ENCODE results near the gene SRGAP1. TPM values are rescaled to one million over a fixed set of nuclear protein-coding genes. Genes with fewer than 3 reads are reported as not detected.

SRGAP1 gene
- total and polyA plus RNA-seq, 2 of the 4 experiments (the other 2 are of a cell fraction), result 10.0 to 10.2 TPM

GRCh38 chr12:64044191-64044590, 199.7 kb downstream of the SRGAP1 start:
- Histone ChIP-seq H4K20me1 (ENCODE audit: insufficient read depth, low read length) (no peaks in the 10 kb centered on the region), H2BK5ac (ENCODE audit: low read depth, low read length, poor library complexity, severe bottlenecking) (no peak overlapping the region), H3K9ac (ENCODE audit: low read depth, low read length) (no peak overlapping the region), H2BK20ac (ENCODE audit: low read depth, low read length) (no peak overlapping the region), H2BK120ac (ENCODE audit: low read depth, low read length) (no peak overlapping the region), H3K79me1 (ENCODE audit: low read depth in 1 of 2, low read length in 2 of 2) (peaks cover 20 to 51% of the 10 kb centered on the region in 2 experiments), H3K4me2 (ENCODE audit: low read depth, low read length) (no peak overlapping the region), H2AFZ (replicated peaks; ENCODE audit: low read length, poor library complexity) (no peak overlapping the region), H3K18ac (ENCODE audit: low read depth, low read length) (no peak overlapping the region), H2AK9ac (replicated peaks; ENCODE audit: low read depth, low read length, poor library complexity) (no peak overlapping the region), H3K4ac (ENCODE audit: low read depth, low read length) (no peak overlapping the region), H2AK5ac (ENCODE audit: low read depth, low read length) (no peak overlapping the region), H3K9me1 (ENCODE audit: insufficient read depth, low read length) (peaks cover 10% of the 10 kb centered on the region), H3K56ac (ENCODE audit: extremely low read depth, insufficient read depth, low read length) (no peak overlapping the region), H2BK15ac (ENCODE audit: low read depth, low read length) (no peak overlapping the region), H3K9me3 (ENCODE audit: control insufficient read depth, insufficient read depth, low read length) (no peaks in the 10 kb centered on the region; the same call in 1 of the 2 replicates), H3K23ac (ENCODE audit: low read depth, low read length) (no peak overlapping the region), H3K4me1 (ENCODE audit: control insufficient read depth, insufficient read depth, low read length) (peaks cover 6% of the 10 kb centered on the region), H4K91ac (ENCODE audit: insufficient read depth, low read depth, low read length) (no peak overlapping the region), H3K27me3 (ENCODE audit: control insufficient read depth, insufficient read depth, low read length) (no peaks in the 10 kb centered on the region), H3K27ac (ENCODE audit: insufficient read depth, low read length) (no peak overlapping the region), H4K5ac (ENCODE audit: low read depth, low read length) (no peak overlapping the region), H3K4me3 (ENCODE audit: insufficient read depth, low read depth, low read length) (no peak overlapping the region), H3K14ac (replicated peaks; ENCODE audit: low read depth, low read length) (no peak overlapping the region), H3K36me3 (ENCODE audit: control insufficient read depth, insufficient read depth, low read length) (peaks cover 9% of the 10 kb centered on the region), H4K8ac (ENCODE audit: low read depth in 2 of 2, low read length in 2 of 2) (no peak overlapping the region)
- dilution Hi-C loops (cut with HindIII; ENCODE audit: low sequenced_read_pairs, unreplicated experiment) (no loop called here), intact Hi-C loops (cut with micrococcal nuclease) (no loop called here), in situ Hi-C loops (cut with MboI; ENCODE audit: low sequenced_read_pairs) (no loop called here)
- DNase-seq (no peak), ATAC-seq (ENCODE audit: low read depth) (no peak)
- no CpG with 5 or more reads among the region's 1 CpG for WGBS, 2 experiments (ENCODE audit: extremely low coverage in 2 of 2, insufficient read length in 1 of 2)
- ChIA-PET POLR2A (ENCODE audit: unreplicated experiment) (no interaction called here), CTCF (interaction anchor here (0.6 kb wide), 1 partner anchor 43 kb away, joined by 3 read pairs; no protein-coding TSS in a partner anchor)
- BruUV-seq (replicated peaks), result no TSS peak
- TF ChIP-seq USF2 (IDR thresholded peaks at IDR 0.05; ENCODE audit: low read depth, low read length), result no peak
- no peak for TF ChIP-seq MXI1 (IDR thresholded peaks at IDR 0.05; ENCODE audit: borderline replicate concordance, low read depth, low read length)
- no peak for TF ChIP-seq BHLHE40 (IDR thresholded peaks at IDR 0.05; ENCODE audit: low read depth, low read length)
- TF ChIP-seq NFE2L2 (IDR thresholded peaks at IDR 0.05; ENCODE audit: low read depth, low read length), result no peak
- no peak for TF ChIP-seq SMC3 (IDR thresholded peaks at IDR 0.05; ENCODE audit: low read depth, low read length)
- TF ChIP-seq CEBPB (IDR thresholded peaks at IDR 0.05; ENCODE audit: low read depth, low read length), result no peak
- no peak for TF ChIP-seq RCOR1 (IDR thresholded peaks at IDR 0.05; ENCODE audit: insufficient replicate concordance, low read length)
- no peak for TF ChIP-seq CTCF (conservative IDR thresholded peaks at IDR 0.05; ENCODE audit: low read depth, low read length)
- no peak for TF ChIP-seq FOS (IDR thresholded peaks at IDR 0.05; ENCODE audit: low read depth, low read length)
- TF ChIP-seq MAFK (IDR thresholded peaks at IDR 0.05; ENCODE audit: low read depth, low read length), result no peak
- no peak for TF ChIP-seq MAZ (IDR thresholded peaks at IDR 0.05; ENCODE audit: borderline replicate concordance, low read depth, low read length)
- no peak for TF ChIP-seq RAD21 (IDR thresholded peaks at IDR 0.05; ENCODE audit: low read length)
- TF ChIP-seq RFX5 (IDR thresholded peaks at IDR 0.05; ENCODE audit: low read depth, low read length), result no peak
- no peak for TF ChIP-seq POLR2A (IDR thresholded peaks at IDR 0.05; ENCODE audit: low read depth, low read length)
- no peak for TF ChIP-seq CHD1 (IDR thresholded peaks at IDR 0.05; ENCODE audit: low read depth, low read length)
